GM21390 (cell line): Measurements from ENCODE around the gene CD53.
"Not testable (repeated sequence)": the region's sequence is repeated elsewhere in the genome, so short reads cannot be mapped to it uniquely, and the experiment has no call there.

Experiments used
- ATAC-seq: cut with Tn5 transposase; IDR thresholded peaks from one replicate; pipeline ENCODE4 v1.9.1; 2021; ENCODE audit not compliant: unreplicated experiment

The CD53 gene, protein sequence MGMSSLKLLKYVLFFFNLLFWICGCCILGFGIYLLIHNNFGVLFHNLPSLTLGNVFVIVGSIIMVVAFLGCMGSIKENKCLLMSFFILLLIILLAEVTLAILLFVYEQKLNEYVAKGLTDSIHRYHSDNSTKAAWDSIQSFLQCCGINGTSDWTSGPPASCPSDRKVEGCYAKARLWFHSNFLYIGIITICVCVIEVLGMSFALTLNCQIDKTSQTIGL

DNA sequence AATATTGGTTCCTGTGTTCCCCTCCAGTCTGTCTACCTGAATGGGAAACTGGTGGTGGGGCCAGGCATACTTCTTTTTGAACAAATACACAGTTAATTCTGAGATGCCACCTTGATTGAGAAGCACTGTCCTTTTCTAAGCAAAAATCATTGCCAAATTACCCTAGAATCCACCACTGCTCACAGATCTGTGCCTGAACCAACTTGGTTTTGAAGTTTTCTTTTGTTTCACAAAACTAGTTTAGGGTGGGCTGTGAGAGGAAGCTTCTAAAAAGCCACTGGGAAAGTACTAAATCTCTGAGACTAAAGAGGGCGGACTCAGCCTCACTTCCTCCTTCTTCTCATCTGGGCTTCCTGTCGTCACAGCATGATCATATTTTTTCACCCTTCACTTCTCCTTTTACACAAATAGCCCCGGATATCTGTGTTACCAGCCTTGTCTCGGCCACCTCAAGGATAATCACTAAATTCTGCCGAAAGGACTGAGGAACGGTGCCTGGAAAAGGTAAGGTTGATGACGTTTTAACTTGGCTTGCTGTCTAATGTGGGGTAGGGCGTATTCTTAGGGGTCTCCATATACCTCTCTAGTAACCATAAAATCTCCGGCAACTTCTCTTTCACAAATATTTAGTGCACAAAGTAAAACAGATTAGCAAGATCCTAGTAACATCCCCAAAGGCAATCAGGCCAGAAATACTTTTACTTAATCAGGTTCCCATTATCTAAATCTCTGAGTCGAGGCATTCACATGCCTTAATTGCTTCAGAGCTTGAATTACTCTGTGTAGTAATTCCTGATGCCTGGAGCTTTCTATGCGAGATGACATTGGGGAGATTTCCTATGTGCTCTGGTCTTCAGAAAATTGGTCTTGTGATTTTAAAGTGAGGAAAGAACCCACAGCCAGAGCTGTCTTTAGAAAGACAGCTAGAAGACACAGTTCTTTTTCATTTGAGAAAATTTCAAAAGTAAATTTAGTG lies at the start of gene CD53:
TSS of gene CD53 (plus strand) at position 404 of the 976 bp plus-strand sequence. CDS start 18,261 bp downstream, outside the sequence.
- ATAC-seq: peak; percentile 36

DNA sequence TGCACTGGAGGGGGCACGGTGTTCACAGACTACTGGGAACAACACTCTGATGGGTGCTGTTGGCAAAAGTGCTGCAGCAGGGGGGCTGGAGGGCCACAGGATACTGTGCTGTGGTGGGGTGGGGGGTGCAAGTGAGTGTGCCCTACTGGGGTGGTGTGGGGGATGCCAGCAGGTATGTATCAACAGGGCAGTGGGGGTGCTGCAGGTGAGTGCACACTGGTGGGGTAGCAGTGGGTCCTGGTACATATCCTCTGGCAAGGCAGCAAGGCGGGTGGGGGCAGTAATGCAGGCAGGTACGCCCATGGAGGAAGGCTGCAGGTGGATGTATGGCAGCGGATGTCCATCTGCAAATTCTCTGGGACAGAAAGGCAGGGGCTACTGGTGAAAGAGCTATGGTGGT lies 48.8 kb upstream of the CD53 start:
- no peak for ATAC-seq

DNA sequence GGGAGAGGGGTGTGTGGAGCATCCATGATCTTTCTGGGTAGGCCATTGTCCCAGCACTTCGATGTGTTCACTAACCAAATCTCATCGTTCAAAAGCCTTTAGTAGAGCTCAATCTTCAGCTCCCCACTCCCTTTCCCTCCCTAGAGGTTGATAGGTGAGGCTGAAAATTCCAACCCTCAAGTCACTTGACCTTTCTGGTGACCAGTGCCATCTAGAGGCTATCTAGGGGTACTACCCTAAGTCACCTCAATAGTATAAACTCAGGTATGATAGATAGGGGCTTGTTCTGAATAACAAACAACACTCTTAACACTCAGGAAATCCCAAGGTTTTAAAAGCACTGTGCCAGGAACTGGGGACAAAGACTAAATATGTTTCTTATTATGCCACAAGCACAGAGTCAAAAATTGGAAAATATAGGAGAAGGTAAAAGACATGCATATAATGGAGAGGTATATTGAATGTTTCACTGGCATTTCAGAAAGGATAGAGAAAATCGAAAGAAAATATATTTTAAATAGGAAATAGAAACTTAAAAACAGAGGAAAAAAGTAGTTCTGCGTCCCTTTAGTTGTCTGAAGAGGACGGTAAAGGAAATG lies 42.9 kb upstream of the CD53 start:
- no peak for ATAC-seq

DNA sequence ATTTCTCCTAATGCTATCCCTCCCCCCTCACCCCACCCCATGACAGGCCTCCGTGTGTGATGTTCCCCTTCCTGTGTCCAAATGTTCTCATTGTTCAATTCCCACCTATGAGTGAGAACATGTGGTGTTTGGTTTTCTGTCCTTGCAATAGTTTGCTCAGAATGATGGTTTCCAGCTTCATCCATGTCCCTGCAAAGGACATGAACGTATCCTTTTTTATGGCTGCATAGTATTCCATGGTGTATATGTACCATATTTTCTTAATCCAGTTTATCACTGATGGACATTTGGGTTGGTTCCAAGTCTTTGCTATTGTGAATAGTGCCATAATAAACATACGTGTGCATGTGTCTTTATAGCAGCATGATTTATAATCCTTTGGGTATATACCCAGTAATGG lies 39.2 kb upstream of the CD53 start:
- not testable (repeated sequence) for ATAC-seq

DNA sequence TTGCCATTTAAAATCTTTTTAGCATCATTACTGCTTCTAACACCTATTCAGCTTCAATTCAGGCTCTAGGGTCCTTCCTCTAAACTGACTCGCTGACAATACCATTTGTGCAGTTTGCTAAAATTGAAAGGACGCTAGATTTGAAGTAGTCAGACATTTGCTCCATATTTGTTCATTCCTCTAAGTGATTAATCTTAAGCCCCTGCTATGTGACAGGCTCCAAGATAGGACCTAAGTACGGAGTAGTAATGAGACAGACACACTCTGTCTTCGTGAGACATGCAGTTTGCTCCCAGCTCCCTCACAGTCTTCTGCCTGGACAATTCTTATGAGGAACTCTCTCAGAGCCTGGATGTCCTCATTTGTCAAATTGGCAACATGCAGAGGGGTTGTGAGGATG lies 26.1 kb upstream of the CD53 start:
- no peak for ATAC-seq

DNA sequence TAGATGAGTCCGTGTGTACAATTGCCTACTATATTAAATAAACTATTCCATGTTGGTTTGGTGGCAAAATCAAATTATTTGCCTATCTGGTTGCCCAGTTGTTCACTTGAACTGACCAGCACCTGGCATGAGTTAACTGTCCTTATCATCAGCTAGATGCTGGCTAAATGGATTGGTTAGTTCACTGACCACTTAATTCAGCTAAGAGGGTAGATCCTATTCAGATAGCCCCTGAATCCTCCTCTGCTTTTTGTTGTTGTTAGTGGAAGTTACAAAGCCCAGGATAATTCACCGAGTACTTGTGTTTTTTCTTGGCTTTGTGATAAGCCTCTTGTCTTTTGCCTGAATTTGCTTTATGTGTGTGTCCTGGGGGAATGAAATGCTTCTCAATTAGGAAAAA lies 22.8 kb upstream of the CD53 start:
- ATAC-seq: no peak

DNA sequence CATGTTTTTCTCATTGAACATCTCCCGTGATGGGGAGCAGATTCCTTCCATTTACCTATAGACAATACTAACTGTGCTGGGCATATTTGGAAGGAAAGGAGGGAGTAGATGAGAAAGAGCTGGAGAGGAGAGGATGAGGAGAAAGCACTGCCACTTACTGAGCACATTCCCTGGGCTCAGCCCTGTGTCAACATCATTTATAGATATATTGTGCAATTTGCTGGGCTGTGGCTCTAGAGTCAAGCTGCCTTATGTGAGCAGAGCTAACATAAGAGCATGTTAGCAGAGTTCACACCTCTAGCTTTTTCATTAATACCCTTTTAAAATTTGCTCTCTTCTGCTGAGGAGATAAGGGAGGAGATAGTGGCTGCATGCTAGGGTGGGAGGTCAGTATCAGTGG lies 22.3 kb upstream of the CD53 start:
- no peak for ATAC-seq

DNA sequence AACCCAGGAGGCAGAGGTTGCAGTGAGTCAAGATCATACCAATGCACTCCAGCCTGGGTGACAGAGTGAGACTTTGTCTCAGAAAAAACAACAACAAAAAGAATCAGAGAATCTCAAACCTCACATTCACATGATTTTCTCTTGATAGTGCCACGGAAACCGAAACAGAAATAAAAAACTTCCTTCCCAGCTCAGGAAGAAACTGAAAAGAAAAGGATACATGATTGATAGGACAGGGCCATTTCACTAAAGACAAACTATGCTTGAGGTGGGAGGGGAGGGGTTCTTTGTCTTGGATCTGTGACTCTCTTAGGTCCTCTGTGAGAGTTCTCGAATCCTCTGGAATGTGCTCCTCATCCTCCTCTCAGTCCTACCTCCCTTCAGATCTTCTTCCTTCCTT lies 19.8 kb upstream of the CD53 start:
- no peak for ATAC-seq

DNA sequence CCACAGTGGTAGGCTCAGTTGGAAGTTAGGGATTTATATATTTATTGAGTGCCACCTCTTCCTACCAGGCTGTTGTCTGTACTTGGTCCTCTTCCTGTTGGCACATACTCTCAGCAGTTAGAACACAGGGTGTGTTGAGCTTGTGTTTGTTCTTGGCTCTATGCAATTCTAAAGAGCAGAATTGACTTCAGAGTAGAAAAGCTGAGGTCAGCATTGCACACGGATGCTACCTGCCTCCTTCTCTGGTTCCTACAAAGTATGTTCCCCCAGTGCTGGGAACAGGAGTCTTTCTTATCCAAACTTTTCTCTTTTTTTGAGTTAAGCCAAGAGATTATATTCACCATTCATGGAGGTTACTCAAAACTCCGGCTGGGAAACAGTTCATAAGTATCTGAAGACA lies 16.5 kb upstream of the CD53 start:
- ATAC-seq: no peak

DNA sequence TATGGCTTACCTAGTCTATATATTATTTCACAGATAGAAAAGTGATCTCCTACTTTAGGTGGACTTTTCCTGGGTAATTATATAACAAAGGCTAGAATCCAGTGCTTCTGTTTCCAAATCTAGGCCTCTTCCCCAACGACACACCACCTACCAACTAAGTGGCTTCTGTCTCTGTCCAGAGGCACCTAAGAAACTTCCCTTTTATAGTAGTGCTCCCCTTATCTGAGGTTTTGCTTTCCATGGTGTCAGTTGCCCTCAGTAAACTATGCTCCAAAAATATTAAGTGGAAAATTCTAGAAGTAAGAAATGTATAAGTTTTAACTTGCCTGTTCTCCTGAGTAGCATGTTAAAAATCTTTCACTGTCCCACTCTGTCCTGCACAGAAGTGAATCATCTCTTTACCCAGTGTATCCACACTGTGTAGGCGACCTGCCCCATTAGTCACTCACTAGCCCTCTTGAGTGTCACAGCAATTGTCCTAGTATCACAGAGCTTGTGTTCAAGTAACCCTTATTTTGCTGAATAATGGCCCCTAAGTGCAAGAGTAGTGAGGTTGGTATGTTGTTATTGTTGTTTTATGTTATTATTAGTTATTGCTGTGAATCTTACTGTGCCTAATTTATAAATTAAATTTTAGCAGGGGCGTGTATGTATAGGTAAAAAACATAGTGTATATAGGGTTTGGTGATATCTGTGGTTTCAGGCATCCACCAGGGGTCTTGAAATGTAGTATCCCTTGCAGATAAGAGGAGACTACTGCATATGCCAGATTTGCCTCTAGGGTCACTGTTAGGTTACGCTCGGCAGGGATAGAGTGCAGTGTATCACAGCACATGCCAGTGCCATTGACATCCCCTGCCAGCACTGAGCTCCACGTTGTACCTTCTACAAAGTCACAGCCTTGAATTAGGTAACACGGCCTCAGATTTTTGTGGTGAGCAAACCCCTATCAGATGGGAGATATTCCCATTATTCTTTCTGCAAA lies 14.7 kb upstream of the CD53 start:
- no peak for ATAC-seq

DNA sequence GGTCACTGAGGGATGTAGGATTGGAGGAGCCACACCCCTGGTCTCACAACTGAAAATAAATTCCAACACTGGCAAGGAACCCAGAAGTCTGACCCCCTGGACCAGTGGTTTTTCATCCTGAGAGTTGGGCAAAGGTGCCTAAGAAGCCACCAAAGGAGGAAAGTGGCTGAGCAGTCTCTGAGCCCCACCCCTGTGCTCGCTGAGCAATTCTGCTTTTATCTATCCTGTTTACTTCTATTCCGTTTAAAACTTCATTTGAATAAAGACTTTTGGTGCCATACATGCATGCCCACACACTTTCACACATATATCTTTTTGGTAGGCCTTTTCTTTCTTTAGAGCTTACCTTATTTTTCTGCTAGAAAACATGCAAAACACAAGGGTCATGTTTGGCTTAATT lies 13.9 kb upstream of the CD53 start:
- peak; percentile 54 for ATAC-seq

DNA sequence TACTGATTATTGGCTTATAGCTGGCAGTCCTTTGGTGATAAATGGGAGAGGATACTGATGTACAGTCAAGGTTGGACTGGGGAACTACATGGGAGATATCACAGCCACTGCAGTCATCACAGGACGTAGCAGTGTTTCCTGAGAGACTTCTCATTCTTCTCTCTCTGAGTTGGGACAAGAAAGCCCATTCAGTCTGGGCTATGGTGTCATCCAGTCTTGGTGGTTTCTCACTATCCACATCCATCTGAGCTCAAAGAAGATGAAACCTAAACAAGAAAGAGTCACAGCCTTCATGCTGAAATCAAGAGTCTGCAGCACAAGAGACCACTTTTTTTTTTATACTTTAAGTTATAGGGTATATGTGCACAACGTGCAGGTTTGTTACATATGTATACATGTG lies 12.8 kb upstream of the CD53 start:
- no peak for ATAC-seq

DNA sequence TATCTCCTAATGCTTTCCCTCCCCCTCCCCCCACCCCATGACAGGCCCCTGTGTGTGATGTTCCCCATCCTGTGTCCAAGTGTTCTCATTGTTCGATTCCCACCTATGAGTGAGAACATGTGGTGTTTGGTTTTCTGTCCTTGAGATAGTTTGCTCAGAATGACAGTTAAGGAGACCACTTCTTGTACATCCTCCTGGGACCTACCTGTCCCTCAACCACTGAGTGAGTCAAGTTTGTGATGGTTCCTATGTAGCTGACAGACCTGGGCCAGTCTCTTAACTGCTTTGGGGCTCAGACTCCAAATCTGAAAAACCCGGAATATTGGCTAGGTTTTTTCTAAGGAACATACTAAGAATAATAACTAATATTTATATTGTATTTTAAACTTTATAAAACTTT lies 12.3 kb upstream of the CD53 start:
- not testable (repeated sequence) for ATAC-seq

DNA sequence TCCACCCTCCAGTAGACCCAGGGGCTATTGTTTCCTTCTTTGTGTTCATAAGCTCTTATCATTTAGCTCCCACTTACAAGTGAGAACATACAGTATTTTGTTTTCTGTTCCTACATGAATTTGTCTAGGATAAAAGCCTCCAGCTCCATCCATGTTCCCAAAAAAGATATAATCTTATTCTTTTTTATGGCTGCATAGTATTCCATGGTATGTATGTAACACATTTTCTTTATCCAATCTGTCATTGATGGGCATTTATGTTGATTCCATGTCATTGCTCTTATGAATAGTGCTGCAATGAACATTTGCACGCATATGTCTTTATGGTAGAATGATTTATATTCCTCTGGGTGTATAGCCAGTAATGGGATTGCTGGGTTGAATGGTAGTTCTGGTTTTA lies 11.0 kb upstream of the CD53 start:
- ATAC-seq: not testable (repeated sequence)

DNA sequence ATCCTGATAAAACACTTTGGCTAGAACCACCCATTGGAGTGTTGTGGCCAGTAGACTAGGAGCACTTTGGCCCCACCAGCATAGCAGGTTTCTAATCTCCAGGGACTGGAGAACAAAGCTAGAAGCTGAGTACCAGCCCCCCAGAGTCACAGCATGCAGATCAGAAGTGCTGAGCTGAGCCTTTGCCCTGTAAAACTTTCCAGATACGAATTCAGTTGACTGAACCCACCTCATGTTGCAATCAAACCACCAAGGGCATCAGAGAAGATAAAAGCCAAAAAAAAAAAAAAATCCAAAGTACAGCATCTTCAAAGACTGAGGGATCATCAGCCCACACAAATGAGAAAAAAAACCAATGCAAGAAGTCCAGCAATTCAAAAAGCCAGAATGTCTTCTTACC lies 8.7 kb upstream of the CD53 start:
- ATAC-seq: no peak

DNA sequence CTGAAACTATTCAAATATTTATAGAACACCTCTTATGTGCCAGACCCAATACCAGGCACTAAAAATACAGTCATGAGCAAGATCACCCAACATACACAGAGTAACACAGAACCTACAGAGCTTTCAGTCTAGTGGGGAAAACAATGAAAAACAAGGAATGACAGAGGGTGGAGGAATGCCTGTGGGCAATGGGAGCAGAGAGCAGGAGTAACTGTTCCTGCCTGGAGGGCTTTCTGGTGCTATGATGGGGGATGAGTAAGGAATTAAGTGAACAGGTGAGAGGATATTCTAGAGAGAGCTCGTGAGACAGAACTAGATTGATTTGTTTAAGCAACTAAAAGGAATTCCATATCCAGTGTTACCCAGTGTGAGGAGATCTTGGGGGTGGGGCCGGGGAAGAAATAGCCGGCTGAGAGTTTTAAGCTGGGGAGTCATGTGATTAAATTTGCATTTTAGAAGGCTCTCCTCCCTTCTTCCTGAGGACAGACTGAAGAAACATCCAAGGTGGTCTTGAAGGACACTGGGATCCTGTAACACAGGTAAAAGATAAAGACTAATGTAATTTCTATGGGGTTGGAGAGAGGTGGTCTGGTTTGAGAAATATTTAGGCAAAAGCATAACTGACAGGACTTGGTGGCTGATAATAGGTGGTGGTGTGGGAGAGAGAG lies 2.1 kb upstream of the CD53 start:
- ATAC-seq: no peak

DNA sequence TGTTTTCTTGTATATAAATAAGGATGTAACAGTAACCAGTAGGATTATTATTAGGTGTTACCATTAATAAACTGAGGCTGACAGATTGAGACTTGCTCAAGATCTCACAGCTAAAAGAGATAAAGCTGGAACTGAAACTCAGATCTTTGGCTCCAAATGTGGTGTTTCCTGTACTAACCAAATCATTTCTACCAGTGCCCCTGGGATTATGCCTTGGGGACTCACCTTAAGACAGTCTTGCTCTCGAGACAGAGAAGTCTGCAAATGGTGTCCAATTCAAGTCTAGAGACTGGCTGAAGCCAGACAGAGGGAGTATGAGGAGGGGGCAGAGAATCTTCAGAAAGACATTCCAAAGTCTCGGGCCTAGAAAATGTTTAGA lies 593 bp upstream of the CD53 start:
- no peak for ATAC-seq

DNA sequence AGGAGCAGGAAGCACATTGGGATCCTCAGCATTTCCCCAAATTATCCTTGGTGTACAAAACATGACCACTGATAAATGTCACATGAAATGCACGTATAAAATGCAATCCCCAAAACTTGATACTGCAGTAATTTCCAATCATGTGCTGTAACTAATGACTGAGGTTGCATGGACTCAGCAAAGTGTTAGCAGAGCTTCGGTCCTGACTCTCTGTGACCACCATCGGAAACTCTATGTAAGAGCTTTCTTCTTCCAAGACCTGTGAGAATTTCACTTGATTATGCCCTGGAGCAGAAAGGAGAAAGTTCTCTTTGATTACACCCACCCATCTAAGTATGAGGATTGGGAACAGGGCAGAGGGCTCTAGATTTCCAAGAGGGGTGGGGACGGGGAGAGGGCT lies 908 bp downstream of the CD53 start:
- ATAC-seq: no peak

DNA sequence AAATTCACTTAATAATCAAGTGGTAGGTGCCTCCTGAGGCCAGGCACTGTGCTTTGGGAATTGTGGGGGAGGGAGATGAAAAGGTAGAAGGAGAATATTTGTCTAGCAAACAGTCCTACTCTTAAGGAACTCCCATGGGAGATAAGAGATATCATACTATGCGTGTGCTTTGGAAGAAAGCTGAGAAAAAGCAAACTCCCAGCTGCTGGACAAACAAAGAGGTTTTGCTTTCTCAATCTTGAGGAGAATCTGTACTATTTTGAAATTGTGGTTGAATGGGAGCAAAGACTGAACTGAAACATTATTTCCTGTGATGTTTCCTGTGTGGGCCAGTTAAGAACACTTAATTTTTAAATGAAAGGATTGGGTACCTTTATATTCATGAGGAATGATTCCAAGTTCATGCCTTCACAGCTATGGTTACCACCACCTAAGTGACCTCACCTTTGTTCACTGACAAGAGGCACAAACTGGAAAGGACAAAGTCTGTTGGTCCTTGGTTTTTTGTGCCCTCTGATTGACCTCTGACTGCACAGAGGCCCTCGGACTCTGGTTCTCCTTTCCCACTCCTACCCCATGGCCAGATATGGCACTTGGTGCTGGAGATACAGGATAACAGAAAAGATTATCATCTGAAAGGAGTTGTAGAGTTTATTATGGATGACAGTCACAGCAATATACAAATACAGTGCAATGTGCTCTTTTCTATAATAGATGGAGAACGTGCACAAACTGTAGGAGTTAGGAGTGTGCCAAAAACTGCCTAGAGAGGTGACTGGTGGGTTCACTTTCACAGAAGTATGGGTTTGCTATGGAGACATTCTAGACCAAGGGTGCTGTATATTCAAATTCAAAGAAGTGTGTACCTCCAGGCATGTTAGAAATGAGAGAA lies 1.6 kb downstream of the CD53 start:
- no peak for ATAC-seq
